Measurements from ENCODE around the gene OSER1.
"Not testable (repeated sequence)": the region's sequence is repeated elsewhere in the genome, so short reads cannot be mapped to it uniquely, and the experiment has no call there.

OSER1 gene

DNA sequence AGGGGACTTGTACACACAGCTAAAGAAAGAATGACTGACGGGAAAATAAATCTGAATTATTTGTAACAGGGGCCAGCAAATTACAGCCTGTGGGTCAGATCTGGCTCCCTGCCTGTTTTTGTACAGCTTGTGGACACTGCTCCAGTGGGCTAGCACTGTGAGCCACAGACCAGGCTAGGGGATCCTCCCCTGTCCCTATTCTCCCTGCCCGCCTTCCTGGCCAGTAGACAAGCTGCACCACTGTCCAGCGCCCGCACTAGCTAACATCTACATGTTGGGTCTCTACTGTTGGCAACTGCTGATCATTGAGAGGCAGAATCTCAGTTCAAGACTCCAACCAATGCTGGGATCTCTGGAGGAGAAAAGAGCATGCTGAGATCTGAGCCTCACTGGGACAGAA is 10.7 kb downstream of the OSER1 start:
- DNase-seq = no peak

DNA sequence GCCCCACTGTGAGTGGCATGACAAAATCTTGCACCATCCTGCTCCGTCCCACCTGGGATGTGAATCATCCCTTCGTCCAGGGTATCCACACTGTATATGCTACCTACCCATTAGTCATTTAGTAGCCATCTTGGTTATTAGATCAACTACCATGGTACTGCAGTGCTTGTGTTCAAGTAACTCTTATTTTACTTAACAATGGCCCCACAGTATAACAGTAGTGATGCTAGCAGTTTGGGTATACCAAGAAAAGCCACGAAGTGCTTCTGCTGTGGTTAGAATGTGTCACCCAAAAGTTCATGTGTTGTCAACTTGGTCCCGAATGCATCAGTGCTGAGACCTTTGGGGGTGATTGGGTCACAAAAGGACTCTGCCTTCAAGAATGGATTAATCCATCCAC is 11.7 kb downstream of the OSER1 start:
- no peak for DNase-seq

DNA sequence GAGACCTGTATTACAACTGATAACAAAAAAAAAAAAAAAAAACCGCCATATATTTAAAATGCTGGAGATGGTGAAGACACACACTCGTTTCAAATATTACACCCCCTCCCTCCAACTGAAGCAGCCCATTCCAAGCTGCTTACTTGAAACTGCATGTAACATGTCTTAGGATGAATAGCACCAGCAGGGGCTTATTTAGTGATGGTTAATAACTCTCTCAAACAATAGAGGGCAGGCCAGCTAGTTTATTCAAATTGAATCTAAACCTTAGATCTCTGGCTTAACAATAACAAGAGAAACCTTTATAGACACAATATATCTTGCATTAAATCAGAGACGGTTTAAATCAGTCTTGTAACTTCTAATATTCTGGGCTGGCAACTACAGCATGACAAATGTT is 14.3 kb downstream of the OSER1 start:
- DNase-seq = no peak

DNA sequence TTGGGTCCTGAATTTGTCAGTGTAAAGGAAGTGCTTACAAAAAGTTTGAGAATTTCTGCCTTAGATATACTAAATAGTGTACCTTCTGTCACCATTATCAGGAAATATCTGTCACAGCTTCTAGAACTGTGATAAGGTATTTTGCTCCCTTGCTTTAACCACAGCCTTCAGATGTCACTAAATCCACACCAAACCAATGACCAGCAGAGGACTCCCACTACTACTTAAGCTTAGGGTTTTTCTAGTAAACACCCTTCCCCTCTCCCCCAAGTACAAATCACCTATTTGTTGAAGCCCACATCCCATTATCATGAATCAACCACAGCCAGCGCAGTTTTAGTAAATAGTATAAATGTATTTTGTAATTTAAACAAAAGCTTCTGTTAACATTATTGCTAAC is 15.0 kb downstream of the OSER1 start:
- DNase-seq = no peak

DNA sequence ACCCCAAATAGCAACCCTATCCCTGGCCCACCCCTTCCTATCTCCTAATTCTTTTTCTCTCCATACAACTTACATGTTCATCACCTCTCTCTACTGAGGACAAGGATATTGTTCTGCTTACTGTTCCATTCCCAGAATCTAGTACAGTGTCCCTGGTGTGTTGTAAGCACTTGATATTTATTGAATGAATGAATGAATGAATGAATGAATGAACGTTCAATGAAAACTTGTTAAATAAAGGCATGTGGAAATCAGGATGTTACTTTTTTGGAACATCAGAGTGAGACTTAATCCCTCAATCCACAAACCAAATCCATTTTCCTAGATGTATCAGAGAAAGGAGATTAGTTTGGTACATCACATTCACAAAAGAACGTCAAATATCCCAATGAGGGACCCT is 16.8 kb downstream of the OSER1 start:
- DNase-seq = no peak

DNA sequence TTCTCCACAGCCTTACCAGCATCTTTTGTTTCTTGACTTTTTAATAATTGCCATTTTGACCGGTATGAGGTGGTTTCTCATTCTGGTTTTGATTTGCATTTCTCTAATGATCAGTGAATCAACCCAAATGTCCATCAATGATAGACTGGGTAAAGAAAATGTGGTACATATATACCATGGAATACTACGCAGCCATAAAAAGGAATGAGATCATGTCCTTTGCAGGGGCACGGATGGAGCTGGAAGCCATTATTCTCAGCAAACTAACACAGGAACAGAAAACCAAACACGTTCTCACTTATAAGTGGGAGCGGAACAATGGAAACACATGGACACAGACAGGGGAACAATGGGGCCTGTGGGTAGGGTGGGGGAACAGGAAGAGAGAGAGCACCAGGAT is 18.9 kb downstream of the OSER1 start:
- DNase-seq = not testable (repeated sequence)

DNA sequence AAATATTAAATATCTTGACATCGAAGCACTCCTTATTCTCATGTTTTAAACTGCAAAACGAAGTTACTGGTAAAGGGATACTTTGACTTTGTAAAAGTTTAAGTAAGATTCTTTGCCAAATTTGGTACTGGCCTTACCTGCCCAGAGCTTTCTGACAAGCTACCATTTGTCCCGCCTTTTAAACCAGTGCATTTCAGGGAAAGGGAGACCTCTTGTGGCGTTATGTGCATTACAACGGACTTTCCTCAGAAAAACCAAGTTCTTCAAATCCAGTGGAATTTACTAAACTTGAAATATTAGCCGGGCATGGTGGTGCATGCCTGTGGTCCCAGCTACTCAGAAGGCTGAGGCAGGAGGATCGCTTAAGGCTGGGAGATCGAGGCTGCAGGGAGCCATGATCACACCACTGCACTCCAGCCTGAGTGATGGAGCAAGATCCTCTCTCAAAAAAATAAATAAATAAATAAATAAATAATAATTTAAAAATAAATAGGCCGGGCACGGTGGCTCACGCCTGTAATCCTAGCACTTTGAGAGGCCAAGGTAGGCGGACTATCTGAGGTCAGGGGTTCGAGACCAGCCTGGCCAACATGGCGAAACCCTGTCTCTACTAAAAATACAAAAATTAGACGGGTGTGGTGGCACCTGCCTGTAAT is 20.2 kb downstream of the OSER1 start:
- DNase-seq = not testable (repeated sequence)

DNA sequence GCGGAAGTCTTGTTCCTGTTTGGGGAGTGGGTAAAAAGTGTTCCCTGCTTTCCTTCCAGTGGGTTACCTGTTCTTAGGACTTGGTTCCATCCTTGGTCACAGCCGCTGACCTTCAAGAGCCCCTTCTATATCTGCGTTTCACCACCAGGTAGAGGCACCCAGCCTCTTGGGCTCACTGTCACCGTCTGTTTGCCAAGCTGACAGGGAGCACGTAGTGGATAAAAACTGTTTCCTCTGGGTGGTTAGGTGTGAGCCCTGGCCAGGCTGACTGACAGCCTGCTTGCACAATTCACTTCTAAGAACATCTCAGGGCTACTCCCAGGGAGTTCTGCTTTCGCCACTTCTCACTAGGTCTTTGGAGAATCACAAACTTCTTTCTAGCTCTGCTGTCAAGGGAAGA is 21.8 kb downstream of the OSER1 start:
- peak; percentile 11 for DNase-seq

DNA sequence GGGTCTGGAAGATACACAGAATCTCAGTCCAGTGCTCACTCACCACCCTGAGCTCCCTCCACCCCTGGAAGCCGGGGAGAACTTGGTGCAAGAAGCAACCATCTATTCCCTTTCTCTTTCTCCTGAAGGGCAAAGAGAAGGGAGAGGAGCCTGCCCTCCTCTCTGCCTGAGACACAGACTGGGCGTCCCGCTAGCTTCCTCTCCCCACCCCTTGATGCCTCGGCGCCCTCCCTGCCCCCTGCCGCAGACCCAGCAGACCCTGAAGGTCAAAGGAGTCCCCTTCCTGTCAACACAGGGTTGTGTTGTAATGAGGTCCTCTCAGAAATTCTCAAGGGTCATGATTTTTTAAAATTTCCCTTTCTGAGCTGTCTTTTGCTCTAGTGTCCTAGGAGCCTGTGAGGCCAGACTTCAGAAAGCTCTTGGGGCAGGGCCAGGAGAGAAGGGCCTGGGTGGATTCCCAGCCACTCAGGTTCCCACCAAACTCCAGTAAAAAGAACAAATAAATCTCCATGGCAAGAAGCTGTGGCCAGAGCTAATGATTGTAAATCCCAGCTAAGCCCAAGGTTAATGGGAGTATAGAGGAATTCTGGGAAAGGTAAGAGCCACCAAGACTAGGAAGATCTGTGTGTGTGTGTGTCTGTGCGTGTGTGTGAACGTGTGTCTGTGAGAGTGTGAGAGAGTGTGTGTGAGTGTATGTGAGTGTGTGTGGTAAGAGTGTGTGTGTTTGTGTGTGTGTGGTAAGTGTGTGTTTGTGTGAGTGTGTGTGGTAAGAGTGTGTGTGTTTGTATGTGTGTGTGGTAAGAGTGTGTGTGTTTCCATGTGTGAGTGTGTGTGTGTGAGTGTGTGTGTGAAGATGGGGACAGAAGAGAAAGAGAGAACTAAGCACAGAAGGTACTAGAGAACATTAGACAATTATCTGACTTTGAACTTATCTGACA is 22.5 kb downstream of the OSER1 start:
- no peak for DNase-seq

DNA sequence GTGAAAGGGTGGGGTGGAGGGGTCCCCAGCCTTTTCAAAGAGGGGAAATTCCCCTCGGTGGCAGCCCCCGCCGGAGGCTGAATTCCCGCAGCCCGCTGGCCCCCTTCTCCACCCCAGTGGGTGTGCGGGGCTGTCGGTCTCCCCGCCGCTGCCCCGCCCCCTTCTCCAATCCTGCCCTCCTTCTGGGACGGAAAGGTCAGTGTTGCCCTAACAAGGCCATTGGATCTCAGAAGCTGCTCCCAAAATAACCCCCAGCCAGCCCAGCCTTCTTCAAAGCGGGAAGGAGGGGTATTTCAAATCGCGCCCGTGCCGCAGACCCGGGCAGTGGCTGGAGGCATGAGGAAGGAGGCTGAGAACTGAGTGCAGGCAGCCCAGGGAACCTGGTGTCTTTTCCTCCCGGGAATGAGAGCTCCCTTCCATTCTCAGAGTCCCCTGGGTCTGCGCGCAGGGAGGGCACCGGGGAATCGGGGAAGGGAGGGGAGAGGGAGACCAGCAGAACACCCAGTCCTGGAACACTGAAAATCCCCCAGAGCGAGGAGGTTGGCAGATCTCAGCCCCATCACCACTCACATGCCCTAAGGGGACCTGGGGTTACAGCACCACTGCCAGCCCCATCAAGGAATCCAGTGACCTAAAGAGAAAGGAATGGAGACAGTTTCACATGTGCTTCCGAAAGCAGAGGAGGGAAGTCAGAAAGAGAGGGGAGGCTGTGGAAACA is 23.4 kb downstream of the OSER1 start, which contains the start of gene JPH2:
JPH2 (minus strand) TSS at position 135 of the 718 bp plus-strand sequence. CDS start 483 bp downstream, outside the sequence.
- DNase-seq = no peak

DNA sequence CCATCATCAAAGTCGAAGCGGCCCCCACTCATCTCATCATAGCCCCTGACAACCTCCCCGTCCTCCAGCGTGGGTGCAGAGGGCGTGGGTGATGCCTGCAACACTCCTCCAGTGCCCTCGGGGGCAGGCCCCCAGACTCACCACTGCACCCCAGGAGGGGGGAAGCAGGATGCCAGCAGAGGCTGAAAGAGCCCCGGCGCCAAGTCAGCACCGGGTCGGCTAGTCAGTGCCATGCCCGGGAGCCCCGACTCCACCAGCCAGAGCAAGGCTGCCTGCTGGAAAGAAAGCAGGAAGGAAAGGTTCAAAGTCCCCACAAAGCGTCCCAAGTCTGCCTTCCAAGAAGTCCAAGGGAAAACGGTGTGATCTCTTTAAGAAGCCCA is 23.9 kb downstream of the OSER1 start:
- no peak for DNase-seq

DNA sequence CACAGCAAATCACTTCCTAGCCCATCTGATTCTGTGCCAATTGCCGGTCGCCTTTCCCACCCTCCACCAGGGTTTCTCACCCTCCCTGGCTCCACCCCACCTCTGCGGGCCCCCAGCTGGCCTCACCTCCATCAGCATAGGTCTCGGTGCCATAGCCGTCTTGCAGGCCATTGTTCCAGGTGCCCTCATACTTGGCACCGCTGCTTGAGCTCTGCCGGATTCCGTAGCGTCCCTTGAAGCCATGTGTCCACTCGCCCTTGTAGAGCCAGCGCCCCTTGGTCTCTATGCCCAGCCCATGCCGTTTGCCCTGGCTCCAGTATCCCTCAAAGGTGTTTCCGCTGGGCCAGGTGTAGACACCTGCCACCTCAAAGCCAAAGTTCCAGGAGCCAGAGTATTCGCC is 24.4 kb downstream of the OSER1 start:
- DNase-seq = no peak

DNA sequence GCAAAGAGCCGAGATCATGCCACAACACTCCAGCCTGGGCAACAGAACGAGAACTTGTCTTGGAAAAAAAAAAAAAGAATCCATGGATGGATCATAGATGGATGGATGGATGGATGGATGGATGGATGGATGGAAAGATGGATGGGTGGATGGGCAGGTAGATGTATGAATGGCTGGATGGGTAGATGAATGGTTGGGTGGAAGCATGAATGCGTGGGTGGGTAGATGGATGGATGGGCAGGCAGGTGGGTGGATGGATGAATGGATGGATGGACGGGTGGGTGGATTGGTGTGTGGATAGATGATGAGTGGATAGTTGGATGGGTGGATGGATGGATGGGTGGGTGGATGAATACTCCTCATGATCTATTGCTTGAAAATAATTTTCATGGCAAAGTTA is 25.0 kb downstream of the OSER1 start:
- no peak for DNase-seq

DNA sequence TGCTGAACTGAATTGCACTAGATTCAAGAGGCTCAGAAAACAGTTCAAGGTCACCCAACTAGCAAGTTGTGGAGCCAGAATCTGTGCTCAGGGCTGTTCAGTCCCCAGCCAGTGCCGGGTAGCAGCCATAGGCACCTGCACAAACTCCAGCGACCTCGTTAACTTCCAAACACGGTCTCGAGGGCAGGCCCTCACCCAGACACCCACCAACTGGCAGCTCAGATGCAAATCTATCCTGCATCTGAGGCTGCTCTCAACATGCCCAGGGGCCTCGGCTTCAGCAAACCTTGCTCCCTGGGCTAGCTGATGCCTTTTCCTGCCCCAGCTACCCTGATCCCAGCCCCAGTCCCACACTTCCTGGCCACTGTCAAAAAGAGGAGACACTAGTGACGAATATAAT is 27.3 kb downstream of the OSER1 start:
- DNase-seq = no peak

DNA sequence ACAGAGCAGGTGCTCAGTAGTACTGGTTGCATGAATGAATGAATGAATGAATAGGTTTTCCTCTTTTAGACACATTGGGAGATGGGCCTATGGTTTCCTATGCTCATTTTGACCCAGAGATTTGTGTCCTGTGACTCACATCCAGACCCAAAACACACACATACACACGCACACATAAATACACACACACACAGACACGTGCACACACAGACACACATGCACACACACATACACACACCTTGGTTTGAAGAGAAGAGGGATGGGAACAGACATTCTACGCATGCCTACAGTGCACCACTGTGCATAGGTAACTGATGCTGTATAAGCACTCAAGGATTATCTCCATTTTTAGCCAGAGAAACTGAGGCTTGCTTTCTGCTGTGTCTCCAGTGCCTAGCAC is 27.7 kb downstream of the OSER1 start:
- DNase-seq = no peak

DNA sequence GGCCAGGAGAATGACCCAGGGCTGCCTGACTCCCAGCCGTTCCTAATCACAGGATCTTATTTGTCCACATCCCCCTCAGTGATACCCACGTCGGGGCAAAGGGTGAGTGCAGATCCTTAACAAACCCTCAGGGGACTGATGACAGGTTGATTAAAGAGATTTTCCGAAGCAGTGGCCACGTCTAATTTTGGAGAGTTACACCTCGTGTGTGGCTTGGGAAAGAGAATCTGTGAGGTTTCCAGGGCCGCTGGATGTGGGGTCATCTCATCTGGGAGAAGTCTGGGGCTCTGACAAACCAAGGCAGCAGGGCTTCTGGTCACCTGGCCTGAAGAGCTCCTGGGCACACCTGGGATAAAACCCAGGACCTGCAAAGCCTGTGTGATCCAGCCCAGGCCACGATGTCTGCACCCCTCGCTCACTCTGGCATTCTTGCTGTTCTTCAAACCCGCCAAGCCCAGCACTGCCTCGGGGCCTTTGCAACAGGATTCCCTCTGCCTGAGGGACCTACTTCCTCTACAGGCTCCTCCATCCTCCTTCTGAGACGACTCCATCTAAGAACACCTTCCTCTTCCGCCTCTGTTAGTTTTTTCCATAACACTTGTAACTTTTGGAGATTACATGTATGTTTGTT is 28.3 kb downstream of the OSER1 start:
- no peak for DNase-seq

DNA sequence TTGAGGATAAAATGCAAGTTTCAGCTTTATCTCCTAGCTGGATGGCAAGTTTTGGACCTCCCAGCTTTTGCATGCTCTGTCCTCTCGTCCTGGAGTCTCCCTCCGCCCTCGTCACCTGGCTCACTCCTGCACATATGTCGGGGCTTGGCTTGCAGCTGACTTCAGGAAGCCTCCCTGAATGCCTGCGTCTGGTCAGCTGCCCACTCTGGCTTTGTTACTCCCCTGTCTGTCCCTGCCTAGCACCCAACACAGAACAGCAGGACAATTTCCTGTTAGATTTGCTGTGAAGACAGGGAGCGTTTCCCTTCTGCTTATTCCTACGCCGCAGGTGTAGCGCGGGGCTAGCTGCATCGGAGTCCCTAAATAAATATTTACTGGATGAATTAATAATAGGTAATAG is 29.0 kb downstream of the OSER1 start:
- no peak for DNase-seq

DNA sequence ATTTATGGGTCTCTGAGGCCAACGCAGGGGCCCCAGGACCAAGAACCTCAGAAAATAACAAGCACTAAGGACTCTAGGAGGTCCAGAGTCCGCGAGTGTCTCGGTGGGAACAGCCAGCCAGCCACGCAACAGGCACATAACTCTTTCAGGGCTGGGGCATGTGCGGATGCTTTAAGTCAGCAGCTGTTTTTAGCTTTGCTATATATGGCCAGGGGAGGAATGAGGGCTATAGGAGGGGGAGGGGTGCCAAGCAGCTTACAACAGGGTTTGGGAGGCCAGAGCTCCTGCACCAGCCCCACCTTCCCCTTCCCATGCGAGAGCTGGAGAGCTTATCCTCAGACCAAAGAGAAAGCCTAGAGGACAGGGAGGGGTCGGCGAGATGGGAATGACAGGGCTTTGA is 29.8 kb downstream of the OSER1 start:
- no peak for DNase-seq

DNA sequence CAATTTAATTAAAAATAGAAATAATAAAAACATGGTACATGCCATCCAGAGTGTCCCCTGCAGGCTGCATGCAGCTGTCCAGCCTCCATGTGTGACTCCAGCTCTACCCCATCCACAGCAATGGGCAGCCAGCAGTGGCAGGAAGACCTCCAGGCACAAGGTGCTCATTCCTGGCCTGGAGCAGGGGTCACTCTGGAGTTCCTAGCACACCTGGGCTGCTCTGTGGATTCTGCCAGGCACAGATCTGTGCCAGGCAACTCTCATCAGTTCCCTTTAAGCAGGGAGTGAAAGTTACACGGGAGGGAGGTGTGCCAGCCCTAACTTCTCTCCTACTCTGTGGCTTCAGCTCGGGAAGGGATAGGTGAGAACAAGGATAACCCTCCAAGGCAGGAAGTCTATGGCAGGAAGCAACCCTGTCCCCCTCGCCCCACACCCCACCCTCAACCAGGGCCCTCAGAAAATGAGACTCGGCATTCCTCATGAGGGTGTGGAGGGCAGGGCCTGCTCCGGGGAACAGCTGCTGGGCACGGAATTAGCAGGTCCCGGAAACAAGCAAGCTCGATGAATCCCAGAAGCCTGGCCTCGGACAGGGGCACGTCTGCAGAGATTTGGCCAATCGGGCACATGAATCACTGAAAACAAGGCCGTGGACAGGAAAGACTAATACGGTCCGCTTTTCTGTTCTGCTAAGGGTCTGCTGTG is 33.6 kb downstream of the OSER1 start:
- no peak for DNase-seq

DNA sequence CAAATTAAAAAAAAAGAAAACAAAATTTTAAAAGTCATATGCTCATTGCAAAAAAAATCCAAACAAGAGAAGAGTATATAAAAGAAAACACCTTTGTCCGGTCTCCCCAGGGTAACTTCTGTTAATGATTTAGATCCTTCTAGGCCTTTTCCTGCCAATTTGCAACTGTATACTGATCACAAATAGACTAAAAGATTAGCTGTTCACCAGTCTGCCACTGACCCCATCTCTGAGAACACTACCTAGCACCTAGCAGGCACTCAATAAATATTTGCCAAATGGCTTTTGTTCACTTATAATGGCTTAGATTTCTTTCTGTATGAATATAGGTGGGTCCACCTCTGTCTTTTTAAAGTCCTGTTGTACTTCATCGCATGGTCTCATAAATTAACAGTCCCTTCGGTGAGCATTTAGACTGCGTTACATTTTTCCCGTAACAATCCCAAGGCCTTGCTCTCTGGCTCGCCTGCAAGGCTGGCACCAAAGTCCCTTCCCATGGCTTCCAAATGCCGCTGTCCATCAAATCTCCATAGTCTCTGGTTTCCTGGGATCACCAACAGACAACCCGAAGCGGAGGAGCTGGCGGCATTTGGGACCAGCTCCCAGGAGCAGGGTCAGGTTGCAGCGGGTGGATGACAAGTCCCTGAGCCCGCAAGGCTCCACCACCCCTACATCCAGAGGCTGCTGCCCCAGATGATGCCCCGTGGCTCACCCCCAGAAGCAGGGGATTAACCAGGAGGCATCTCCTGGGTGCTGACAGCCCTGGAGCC is 35.4 kb downstream of the OSER1 start:
- no peak for DNase-seq

DNA sequence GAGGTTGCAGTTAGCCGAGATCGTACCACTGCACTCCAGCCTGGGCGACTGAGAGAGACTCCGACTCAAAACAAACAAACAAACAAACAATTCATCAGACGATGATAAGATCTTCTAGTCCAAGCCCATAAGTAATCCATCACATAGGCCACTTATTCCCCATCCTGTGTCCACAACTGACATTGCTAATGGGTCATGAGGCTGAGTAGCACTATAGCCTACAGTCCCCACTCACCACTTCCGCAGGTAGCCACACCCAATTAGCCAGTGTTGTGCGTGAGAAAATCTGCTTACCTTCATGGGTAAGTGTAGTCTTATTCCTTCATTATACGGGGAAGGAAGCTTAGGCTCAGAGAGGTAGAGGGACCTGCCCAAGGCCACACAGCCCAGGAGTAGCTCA is 36.7 kb downstream of the OSER1 start:
- DNase-seq = no peak

DNA sequence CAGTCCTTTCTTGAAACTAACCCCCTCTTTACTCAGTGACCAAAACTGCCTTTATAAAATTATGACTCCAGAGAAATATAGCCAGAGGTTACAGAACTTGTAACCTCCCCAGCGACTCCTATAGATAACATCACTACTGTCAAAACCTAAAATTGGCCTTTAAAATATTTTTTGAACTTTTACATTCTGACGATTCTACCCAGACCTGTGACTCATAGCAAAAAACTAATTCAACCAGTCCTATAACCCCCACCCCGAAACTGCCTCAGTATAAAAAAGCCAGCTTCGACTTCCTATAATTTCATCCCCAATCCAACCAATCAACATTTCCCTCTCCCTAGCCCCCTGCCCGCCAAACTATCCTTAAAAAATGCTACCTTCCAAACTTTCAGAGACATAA is 37.5 kb downstream of the OSER1 start:
- no peak for DNase-seq
